HG02571 (cell line): ENCODE data around the gene THADA.

ENCODE experiments used
- ATAC-seq: cut with Tn5 transposase; IDR thresholded peaks from one replicate; pipeline ENCODE4 v1.9.1; 2021; ENCODE audit warnings: mild to moderate bottlenecking, moderate library complexity; ENCODE audit not compliant: unreplicated experiment

THADA gene

DNA sequence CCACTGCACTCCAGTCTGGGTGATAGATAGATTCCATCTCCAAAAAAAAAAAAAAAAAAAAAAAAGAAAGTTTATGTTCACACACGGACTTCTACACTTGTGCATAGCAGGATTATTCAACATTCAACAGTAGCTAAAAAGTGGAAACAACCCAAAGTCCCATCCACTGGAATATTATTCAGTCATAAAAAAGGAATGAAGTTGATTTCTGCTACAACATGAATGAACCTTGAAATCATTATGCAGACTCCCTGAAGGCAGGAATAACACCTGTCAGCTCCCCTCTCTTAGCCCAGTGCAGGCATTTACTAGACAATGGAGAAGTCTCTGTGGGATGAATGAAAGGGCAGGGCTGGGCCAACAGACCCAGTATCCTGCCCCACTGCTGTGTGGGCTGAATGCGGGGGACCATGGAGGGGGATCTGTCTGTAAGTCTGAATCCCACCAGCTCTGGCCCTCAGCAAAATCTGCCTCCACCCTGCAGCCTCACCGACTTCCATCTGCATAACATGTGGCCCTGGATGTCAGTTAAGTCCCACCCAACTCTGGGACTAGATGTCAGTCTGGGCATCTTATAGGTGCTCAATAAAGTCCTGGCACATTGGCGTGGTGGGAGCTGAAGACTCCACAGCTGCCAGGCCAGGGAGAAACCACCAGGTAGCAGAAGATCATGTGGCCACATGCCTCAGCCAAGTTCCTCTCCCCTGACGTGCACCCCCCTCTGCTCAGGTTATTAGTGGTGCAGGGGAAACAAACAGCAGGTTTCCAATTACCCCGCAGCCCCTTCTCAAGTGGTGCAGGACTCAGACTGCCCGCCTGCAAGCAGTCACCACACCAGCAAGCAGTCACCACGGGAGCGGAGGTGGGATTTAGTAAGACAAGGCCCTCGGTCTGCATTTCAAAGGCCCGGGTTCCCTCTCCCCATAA, 378.3 kb downstream of the THADA start:
- ATAC-seq: no peak

GRCh38 chr2:43216629-43217028, 379.2 kb downstream of the THADA start:
- ATAC-seq: no peak

- ATAC-seq: no peak
These were observed 380.1 kb downstream of the THADA start for GRCh38 chr2:43215673-43216255.

- no peak for ATAC-seq
These were observed 381.6 kb downstream of the THADA start for GRCh38 chr2:43214253-43214652.

DNA sequence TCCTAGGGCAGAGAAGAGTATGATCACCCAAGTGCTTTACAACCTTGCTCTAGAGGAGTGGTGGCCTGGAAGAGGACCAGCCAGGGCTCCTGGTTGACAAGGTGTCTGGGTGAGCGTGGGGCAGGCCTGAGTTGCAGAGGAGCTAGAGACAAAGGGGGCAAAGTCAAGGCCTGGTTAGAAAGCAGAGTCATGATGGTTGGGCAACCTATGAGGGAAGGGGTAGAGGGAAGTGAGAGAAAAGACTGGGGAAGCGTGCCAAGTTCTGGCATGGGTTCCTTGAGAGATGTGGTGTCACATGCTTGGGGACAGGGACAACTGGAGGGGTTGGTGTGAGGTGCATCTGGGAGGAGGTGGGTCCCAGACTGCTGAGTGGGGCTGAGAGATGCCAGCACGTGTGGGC, 382.9 kb downstream of the THADA start:
- ATAC-seq: no peak

GRCh38 chr2:43212216-43212835, 383.5 kb downstream of the THADA start:
- no peak for ATAC-seq

- no peak for ATAC-seq
These were observed 385.2 kb downstream of the THADA start for GRCh38 chr2:43210467-43211303.

GRCh38 chr2:43210125-43210466, 385.7 kb downstream of the THADA start:
- no peak for ATAC-seq

- no peak for ATAC-seq
These were observed 386.6 kb downstream of the THADA start for GRCh38 chr2:43209204-43209717.

DNA sequence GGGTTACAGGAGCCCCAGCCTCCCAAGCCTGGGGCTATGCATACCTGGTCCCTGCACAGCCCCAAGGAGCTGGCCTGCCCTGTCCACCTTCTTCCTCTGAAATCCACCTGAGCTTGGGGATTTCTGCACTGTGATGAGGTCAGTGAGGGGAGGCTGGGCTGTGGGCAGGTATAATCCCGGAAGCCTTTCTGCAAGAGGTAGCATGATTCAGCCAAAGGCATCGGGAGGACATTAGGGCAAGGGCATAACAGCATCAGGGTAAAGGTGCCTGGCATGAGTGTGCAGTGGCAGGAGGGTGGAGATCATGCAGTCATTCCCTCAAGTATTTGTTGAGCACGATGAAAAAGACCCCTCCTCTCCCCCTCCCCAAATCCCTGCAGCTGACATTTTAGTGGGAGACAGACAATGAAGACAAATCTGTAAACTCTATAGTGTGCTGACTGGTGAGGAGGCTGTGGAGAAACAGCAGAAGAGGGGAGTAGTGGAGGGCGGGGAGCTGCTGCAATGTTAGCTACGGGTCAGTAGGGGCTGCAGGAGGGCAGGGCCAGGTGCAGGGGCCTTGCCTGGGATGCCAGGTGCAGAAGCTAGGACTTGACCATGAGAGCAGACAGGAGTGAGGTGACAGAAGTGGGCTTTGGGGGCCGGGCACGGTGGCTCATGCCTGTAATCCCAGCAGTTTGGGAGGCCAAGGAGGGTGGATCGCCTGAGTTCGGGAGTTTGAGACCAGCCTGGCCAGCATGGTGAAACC, 388.1 kb downstream of the THADA start:
- no peak for ATAC-seq

- ATAC-seq: no peak
These were observed 389.2 kb downstream of the THADA start for GRCh38 chr2:43206602-43207001.

DNA sequence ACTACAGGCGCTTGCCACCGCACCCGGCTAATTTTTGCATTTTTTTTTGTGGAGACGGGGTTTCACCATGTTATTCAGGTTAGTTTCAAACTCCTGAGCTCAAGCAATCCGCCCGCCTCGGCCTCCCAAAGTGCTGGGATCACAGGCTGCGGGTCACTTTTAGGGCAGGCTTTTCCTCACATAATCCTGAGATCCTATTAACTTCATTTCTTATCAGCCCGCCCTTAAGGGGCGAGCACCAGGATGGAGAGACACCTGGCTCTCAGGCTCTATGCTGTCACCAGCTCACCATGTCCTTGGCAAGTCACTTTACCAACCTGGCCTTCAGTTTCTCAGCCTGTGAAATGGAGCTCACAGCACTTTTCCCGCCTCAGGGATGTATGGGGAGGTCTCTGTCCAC, 392.5 kb downstream of the THADA start:
- no peak for ATAC-seq

- no peak for ATAC-seq
These were observed 393.5 kb downstream of the THADA start for GRCh38 chr2:43202289-43202688.

DNA sequence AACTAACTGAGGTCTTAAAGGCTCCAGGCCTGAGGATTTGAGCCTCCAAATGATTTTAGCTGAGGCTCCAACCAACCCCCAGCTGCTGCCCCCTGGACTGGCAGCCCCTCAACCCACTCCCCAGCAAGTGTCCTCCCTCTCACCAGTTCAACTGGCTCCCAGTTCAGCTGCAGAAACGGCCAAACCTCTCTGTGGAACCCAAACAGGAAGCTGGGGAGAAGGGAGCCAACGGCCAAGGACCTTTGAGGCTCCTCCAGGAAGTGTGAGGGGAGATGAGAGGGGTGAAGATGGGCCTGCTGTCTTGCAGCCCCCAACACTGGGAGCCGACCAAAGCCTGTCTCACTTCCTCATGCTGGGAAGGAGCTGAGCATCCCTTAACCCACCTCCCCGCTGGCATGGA, 394.3 kb downstream of the THADA start:
- no peak for ATAC-seq

DNA sequence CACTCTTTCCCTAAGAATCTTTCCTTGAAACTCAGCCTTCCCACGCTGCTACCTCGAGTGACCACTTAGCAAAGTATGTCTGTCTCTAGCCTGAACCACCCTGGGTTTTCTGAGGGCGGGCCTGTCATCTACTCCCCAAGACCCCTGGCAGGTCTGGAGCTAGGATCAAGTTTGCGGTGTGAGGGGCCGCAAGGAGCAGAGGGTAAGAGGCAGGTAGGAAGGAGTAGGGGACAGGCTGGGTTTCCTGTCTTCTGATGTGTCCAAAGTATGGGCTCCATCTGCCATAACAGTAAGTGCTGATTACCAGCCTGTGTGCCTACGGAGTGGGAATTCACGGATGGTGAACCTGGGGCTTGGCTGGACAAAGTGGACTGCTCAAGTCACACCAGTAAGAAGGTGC, 394.8 kb downstream of the THADA start:
- ATAC-seq: no peak

- no peak for ATAC-seq
These were observed 396.0 kb downstream of the THADA start for GRCh38 chr2:43199492-43200488.

- no peak for ATAC-seq
These were observed 397.6 kb downstream of the THADA start for GRCh38 chr2:43198263-43198662.

- ATAC-seq: no peak
These were observed 398.3 kb downstream of the THADA start for GRCh38 chr2:43197588-43197896.
